Measurements from ENCODE around the gene ACAP1.

DNA sequence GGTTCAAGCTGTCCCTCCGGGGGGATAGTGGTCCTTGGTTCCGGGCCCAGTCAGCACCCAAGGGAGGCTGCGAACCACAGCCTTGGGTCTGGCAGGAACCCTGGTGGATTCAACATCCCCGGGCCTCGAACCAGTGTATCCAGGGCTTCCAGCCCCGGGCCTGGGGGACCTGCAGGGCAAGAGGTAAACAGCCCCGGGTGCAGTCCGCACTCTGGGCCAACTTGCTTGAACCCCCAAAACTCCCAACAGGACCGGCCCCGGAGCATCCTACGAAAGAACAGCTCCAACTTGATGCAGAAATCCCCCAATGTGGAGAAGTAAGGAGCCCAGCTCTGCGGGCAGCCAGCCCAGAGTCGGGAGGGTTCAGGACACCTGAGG lies 5.7 kb upstream of the ACAP1 start:
- TF ChIP-seq, protein P1, sequence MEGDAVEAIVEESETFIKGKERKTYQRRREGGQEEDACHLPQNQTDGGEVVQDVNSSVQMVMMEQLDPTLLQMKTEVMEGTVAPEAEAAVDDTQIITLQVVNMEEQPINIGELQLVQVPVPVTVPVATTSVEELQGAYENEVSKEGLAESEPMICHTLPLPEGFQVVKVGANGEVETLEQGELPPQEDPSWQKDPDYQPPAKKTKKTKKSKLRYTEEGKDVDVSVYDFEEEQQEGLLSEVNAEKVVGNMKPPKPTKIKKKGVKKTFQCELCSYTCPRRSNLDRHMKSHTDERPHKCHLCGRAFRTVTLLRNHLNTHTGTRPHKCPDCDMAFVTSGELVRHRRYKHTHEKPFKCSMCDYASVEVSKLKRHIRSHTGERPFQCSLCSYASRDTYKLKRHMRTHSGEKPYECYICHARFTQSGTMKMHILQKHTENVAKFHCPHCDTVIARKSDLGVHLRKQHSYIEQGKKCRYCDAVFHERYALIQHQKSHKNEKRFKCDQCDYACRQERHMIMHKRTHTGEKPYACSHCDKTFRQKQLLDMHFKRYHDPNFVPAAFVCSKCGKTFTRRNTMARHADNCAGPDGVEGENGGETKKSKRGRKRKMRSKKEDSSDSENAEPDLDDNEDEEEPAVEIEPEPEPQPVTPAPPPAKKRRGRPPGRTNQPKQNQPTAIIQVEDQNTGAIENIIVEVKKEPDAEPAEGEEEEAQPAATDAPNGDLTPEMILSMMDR (IDR thresholded peaks at IDR 0.05; ENCODE audit: low read depth, low read length) = no peak
- no peak for TF ChIP-seq POLR2A (IDR thresholded peaks at IDR 0.05; ENCODE audit: extremely low read depth, insufficient read length)
- TF ChIP-seq, protein P2, sequence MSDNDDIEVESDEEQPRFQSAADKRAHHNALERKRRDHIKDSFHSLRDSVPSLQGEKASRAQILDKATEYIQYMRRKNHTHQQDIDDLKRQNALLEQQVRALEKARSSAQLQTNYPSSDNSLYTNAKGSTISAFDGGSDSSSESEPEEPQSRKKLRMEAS (IDR thresholded peaks at IDR 0.05; ENCODE audit: low read depth, low read length) = no peak
